NK-92 (cell line): ENCODE measurements around the gene GUCY2F.

Experiments
- DNase-seq: peaks from one replicate; lab custom pipeline; 2025; ENCODE audit not compliant: unreplicated experiment; lab: John Stamatoyannopoulos, UW

The GUCY2F gene

GRCh38 chrX:109398061-109398460 lies 83.8 kb downstream of the GUCY2F start:
- DNase-seq, result no peak

DNA sequence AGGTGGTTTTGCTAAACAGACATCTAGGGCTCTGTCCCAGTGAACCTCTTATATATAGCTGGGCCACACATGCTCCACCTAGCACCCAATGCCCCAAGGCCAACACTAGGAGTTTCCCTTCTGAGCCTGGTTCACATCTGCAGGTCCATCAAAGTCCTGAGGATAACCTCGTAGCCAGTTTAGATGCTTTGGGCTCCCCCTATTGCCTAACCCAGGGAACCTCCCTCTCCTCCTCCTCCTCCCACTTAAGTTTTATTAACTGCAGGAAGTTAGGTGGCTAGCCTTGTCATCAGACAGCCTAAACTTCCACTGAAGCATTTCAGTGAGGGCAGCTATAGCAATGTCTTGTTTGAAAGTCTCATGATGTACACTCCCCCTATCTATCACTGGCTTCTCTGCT lies 88.0 kb downstream of the GUCY2F start:
- no peak for DNase-seq

GRCh38 chrX:109392895-109393294 lies 89.0 kb downstream of the GUCY2F start:
- no peak for DNase-seq

DNA sequence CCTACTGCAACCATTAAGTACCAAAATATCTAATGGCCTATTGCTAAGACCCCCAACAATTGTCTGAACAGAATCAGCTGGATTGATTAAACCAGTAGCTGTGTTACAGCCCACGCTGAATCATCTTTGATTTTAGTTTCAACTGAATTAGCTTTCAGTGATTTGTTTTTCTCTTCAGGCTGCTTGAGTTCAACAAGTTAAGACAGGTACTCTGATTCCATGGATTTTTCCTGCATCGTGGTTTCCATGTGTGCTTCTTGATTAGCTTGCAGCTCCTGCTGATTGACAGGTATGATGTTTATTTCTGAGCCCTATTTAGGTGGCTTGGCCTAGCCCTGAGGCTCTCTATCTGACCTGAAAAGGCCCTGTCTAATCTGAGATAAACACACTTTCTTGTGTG lies 91.3 kb downstream of the GUCY2F start:
- DNase-seq, result no peak

DNA sequence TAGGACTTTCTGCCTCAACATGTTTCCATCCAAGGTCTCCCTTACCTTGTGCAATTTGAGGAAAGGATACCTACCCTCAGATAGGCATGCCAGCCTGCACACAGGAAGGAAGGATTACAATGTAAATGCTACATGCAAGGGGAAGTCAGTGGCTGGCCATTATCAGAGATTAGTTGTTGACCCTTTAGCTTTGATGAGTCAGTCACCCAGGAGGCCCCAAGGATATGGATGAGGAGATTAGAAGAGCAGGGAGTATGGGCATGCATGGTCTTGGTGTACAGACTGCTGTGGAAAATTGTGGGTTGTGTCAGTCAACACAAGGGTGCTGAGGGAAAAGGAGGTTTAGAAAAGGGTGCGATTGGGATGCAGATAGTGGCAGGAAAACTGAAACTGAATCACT lies 92.0 kb downstream of the GUCY2F start:
- DNase-seq, result no peak

DNA sequence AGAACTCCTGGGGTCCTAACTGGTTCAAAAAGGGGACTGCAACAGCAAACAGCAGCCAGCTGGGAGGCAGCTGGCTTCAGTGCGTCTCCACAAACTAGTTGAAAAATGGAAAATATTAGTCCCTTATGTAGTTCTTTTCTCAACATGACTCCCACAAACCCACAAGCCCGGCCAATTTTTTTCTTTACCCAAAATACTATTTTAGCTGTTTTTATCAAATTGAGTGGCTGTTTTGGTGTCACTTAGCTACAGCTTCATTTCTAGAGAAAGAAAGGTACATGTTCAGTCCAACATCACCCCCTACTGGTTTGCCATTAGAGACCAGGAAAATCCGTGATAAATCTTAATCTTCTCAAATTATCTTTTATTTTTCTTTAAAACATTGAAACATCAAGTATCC lies 97.2 kb downstream of the GUCY2F start:
- no peak for DNase-seq

GRCh38 chrX:109382332-109382731 lies 99.6 kb downstream of the GUCY2F start:
- DNase-seq, result no peak

GRCh38 chrX:109378281-109378680 lies 103.6 kb downstream of the GUCY2F start:
- DNase-seq, result no peak

DNA sequence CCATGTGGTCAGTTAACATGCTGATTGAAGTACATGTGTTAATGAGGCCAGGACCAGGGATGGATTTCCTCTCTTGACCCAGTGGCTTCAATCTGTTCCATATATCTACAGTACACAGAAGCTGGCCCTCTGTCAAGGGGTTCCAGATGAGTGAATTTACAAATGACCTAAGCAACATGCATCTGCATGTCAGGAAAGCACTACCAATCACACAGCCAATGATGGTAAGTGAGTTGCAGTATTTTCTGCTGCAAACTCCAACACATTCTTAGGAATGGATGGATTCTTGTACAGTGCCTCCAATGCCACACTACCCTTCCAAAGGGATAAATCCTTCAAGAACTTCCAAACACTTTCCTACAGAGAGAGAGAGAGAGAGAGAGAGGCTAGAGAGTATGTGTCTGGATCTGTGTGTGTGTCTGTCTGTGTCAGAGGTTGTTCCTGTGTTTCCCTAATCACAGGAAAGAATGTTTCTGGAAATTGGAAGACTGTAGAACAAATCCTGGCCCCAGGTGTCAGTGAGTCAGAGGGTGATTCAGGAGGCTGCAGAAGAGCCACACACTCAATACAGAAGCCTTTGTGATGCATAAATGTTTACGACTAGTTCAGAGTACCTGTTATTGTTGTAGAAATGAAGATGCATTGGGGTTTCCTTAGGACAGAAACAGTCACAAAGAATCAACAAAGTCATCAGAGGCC lies 107.5 kb downstream of the GUCY2F start:
- no peak for DNase-seq

DNA sequence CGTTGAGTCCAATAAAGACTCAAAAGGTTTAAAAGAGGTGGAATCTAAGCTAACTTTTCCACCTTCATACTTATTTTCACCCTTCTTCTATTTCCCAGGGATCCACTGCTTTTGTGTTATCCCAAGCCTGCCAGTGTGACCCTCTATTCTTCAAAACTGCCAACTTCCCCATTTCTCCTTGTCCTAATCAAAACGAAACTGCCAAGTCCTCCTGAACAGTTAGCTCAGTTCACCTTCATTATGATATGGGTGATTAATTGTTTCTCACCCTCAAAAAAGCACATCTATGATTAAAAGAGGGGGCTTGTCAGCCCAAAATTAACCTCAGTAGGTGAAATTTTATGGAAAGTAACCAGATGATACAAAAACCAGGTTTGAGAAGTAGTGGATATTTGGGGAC lies 108.4 kb downstream of the GUCY2F start:
- DNase-seq, result no peak

DNA sequence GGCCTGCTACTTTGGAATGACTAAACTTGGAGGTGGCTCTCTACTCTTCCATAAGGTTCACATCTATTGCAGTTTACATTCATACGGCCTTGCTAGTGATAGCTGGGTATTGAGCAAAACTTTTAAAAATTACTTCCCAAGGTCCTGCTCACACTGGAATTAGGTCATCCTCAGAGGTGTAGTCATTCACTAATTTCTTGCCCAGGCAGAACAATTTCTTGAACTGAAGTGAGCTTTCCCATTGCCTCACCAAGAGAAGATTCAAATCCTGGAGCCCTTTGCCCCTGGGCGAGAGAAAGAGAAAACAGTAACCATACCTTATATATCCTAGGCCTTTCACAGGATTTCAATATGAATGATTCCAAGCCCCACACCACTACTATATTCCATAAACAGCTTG lies 109.2 kb downstream of the GUCY2F start:
- no peak for DNase-seq

- no peak for DNase-seq
Observed at GRCh38 chrX:109372291-109372690, 109.6 kb downstream of the GUCY2F start.

- no peak for DNase-seq
Observed at GRCh38 chrX:109362101-109362500, 119.8 kb downstream of the GUCY2F start.

GRCh38 chrX:109360301-109360700 lies 121.6 kb downstream of the GUCY2F start:
- DNase-seq, result no peak

DNA sequence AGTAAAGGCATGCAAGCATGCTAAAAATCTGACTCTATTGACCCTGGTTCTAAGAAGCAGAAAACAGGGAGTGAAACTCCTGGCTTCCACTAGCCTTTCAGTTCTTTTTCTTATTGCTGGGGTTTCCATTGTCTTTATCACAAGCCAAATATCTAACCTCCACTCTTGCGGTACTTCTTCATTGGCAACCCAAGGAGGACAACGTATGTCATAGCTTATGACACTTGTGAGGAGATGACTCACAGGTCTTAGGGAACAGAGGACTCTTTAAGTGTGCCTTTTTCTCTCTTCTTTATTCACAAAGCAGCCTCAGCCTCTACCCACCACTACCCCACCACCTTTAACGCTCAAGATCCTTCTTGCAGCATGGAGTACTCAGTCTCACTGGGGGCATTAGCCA lies 124.2 kb downstream of the GUCY2F start:
- DNase-seq, result no peak

- no peak for DNase-seq
Observed at GRCh38 chrX:109356684-109357083, 125.2 kb downstream of the GUCY2F start.

DNA sequence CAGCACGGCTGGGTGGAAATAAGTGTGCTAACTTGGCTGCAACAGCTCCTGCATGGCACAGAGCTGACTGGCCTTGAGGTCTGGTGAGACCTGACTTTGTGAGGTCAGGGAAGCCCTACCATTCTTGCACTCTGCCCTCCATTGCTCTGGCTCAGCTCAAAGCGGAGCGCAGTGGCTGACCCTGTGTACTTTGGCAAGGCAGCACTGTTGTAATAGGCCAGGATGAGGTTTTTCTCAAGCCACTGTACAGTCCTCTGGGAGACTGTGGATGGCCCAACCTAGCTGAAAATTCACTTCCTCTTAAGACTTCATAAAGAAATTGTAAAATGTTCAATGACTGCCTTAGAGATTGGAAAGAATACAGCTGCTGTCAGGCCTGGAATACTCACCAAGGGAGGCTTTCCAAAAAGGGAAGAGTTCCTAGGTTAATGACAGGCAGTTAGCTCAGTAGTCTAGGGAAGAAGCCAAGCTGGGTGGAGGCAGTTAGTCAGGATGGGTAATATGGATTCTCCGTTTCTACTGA lies 129.8 kb downstream of the GUCY2F start:
- DNase-seq, result no peak

GRCh38 chrX:109351557-109351956 lies 130.3 kb downstream of the GUCY2F start:
- no peak for DNase-seq

GRCh38 chrX:109350551-109350950 lies 131.3 kb downstream of the GUCY2F start:
- DNase-seq, result no peak

DNA sequence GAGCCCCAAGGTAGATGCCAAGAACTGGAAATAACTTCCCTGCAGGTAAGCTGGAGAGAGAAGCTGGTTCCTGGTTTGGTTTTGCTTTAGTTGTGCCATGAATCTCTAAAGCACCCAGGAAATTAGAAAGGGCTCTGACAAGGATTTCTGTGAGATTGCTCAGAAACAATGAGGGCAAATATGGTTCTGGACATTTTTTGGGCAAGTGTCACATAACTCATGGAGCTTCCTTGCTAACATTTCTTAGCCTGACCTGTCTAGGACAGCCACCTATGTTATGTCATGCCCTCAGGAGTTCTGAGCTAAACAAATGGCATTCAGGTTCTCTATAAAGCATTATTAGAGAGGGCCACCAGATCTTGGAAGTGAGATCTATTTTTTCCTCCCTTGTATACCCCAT lies 131.8 kb downstream of the GUCY2F start:
- no peak for DNase-seq

DNA sequence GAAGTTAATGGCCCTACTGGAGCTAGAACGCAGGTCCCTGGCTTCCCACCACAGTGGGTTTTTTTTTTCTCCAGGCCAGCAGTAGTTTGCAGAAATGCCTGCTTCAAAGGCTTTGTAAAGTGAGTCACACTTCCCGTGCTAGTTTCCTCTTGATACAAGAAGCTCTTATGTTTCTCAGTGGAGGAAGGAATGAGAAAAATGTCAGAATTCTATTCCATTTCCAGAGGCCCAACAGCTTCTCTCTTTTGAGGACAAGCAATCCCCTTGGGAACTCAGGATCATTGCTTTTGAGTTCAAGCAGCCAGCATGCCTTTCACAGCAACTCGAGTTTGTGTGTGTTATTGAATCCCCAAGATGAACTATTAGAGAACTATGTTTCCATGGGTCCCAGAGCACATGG lies 134.3 kb downstream of the GUCY2F start:
- DNase-seq, result no peak

GRCh38 chrX:109346491-109346890 lies 135.4 kb downstream of the GUCY2F start:
- no peak for DNase-seq

- no peak for DNase-seq
Observed at GRCh38 chrX:109345856-109346255, 136.0 kb downstream of the GUCY2F start.
